H1 (cell line): ENCODE measurements around the gene DCDC2C. TPM values are rescaled to one million over a fixed set of nuclear protein-coding genes. Genes with fewer than 3 reads are reported as not detected.

Source experiments
- CTCF ChIA-PET: fragments of 300-600 bp; sonication (Branson Sonifier 250); formaldehyde crosslinking; loops from one replicate; lab custom pipeline; 2021; ENCODE audit not compliant: partially characterized antibody; lab: Charles Lee
- POLR2A ChIA-PET: fragments of 300-600 bp; sonication (Branson Sonifier 250); formaldehyde crosslinking; loops from one replicate; lab custom pipeline; 2021; ENCODE audit warnings: inconsistent platforms; ENCODE audit not compliant: partially characterized antibody; lab: Charles Lee
- DNase-seq, 2 experiments: peaks; one replicate each; pipeline versions ENCODE4 v3.0.0 to v3.0.0-alpha.2; 2010 to 2022; ENCODE audit warnings: low spot score in 2 of 2, low read depth in 1 of 2, mixed read lengths in 1 of 2
- FAIRE-seq: peaks from 2 replicates; lab custom pipeline; 2011; peaks lifted over from hg19 to GRCh38; lab: Jason Lieb, UNC
- H2AFZ ChIP-seq: 2 replicates; pipeline ENCODE4 v1.8.1; 2012; ENCODE audit warnings: low read length, inconsistent platforms
- H2AK5ac ChIP-seq: 2 replicates; pipeline ENCODE4 v1.6.1; 2013; ENCODE audit warnings: low read depth, low read length
- H2BK120ac ChIP-seq: replicated peaks from 2 replicates; pipeline ENCODE3; 2013; ENCODE audit warnings: low read depth, low read length, inconsistent platforms
- H2BK12ac ChIP-seq: 2 replicates; pipeline ENCODE4 v1.6.1; 2013; ENCODE audit warnings: low read depth, low read length
- H2BK15ac ChIP-seq: 2 replicates; pipeline ENCODE4 v1.6.1; 2013; ENCODE audit warnings: low read length
- H2BK20ac ChIP-seq: 2 replicates; pipeline ENCODE4 v1.6.1; 2013; ENCODE audit warnings: low read length
- H2BK5ac ChIP-seq: 2 replicates; pipeline ENCODE4 v1.6.1; 2013; ENCODE audit warnings: low read depth, low read length
- H3K14ac ChIP-seq: 2 replicates; pipeline ENCODE4 v1.6.1; 2013; ENCODE audit warnings: inconsistent platforms; ENCODE audit not compliant: insufficient read length
- H3K18ac ChIP-seq: 2 replicates; pipeline ENCODE4 v1.6.1; 2013; ENCODE audit warnings: low read length; ENCODE audit errors: extremely low read depth
- H3K23ac ChIP-seq: 2 replicates; pipeline ENCODE4 v1.6.1; 2013; ENCODE audit warnings: inconsistent platforms; ENCODE audit not compliant: insufficient read length
- H3K23me2 ChIP-seq: 2 replicates; pipeline ENCODE4 v1.6.1; 2013; ENCODE audit warnings: low read depth, low read length
- H3K27ac ChIP-seq: 2 replicates; pipeline ENCODE4 v1.6.1; 2011; ENCODE audit warnings: low read depth, low read length, inconsistent platforms
- H3K27me3 ChIP-seq, 4 experiments: replicated peaks in 1 of 4; 1 replicate in 1 of 4; 2 replicates in 3 of 4; pipeline versions ENCODE4 v1.6.1 to v1.8.1; 2011 to 2013; ENCODE audit warnings: low read length in 3 of 4, mild to moderate bottlenecking in 3 of 4, inconsistent platforms in 2 of 4, mixed read lengths in 2 of 4, moderate library complexity in 1 of 4; ENCODE audit not compliant: control insufficient read depth in 3 of 4, insufficient read depth in 3 of 4; ENCODE audit errors: extremely low read depth in 1 of 4
- H3K36me3 ChIP-seq, 4 experiments: 2 replicates each; pipeline versions ENCODE4 v1.6.1 to v1.8.1; 2011 to 2013; ENCODE audit warnings: mild to moderate bottlenecking in 4 of 4, low read length in 3 of 4, moderate library complexity in 2 of 4, control low read depth in 1 of 4, inconsistent platforms in 1 of 4; ENCODE audit not compliant: insufficient read depth in 4 of 4, control insufficient read depth in 2 of 4
- H3K4ac ChIP-seq: replicated peaks from 2 replicates; pipeline ENCODE3; 2013; ENCODE audit warnings: low read length, low read depth, mixed read lengths, inconsistent platforms; ENCODE audit not compliant: insufficient read length
- H3K4me1 ChIP-seq, 4 experiments: replicated peaks in 1 of 4; 1 replicate in 1 of 4; 2 replicates in 3 of 4; pipeline versions ENCODE4 v1.6.1 to v1.8.1; 2011 to 2013; ENCODE audit warnings: low read length in 3 of 4, inconsistent platforms in 2 of 4, mixed read lengths in 1 of 4; ENCODE audit not compliant: insufficient read depth in 4 of 4, control insufficient read depth in 3 of 4
- H3K4me2 ChIP-seq, 2 experiments: 2 replicates each; pipeline versions ENCODE4 v1.6.1 to v1.8.1; 2011 to 2013; ENCODE audit warnings: low read depth in 2 of 2, low read length in 2 of 2, control low read depth in 1 of 2, inconsistent platforms in 1 of 2, mild to moderate bottlenecking in 1 of 2; ENCODE audit not compliant: insufficient read depth in 1 of 2
- H3K4me3 ChIP-seq, 4 experiments: fragments of 200-600, 300-600 bp in 1 of 4; sonication (generic), shearing (Covaris generic), sonication (Bioruptor Twin) in 1 of 4; 2 replicates each; pipeline versions ENCODE4 v1.5.1 to v1.8.1; 2011 to 2016; ENCODE audit warnings: low read length in 4 of 4, low read depth in 3 of 4, control low read depth in 2 of 4, inconsistent platforms in 2 of 4, mild to moderate bottlenecking in 2 of 4, mixed read lengths in 1 of 4, moderate library complexity in 1 of 4; ENCODE audit not compliant: insufficient read depth in 2 of 4; ENCODE audit errors: extremely low read depth in 1 of 4
- H3K56ac ChIP-seq: replicated peaks from 2 replicates; pipeline ENCODE3; 2013; ENCODE audit warnings: low read depth, mild to moderate bottlenecking, mixed read lengths, low read length, inconsistent platforms; ENCODE audit not compliant: insufficient read length
- H3K79me1 ChIP-seq: 2 replicates; pipeline ENCODE4 v1.6.1; 2013; ENCODE audit warnings: low read depth, low read length, control low read depth
- H3K79me2 ChIP-seq, 2 experiments: 2 replicates each; pipeline versions ENCODE4 v1.6.1 to v1.8.1; 2012 to 2013; ENCODE audit warnings: low read length in 2 of 2, mild to moderate bottlenecking in 2 of 2, inconsistent platforms in 1 of 2; ENCODE audit not compliant: insufficient read depth in 2 of 2, control insufficient read depth in 1 of 2
- H3K9ac ChIP-seq, 4 experiments: replicated peaks in 1 of 4; 1 replicate in 1 of 4; 2 replicates in 3 of 4; pipeline versions ENCODE4 v1.6.1 to v1.8.1; 2011 to 2013; ENCODE audit warnings: low read depth in 3 of 4, low read length in 3 of 4, control low read depth in 2 of 4, mild to moderate bottlenecking in 2 of 4, moderate library complexity in 2 of 4, inconsistent platforms in 1 of 4; ENCODE audit errors: extremely low read depth in 1 of 4
- H3K9me3 ChIP-seq, 2 experiments: 2 replicates each; pipeline versions ENCODE4 v1.6.1 to v1.8.1; 2012 to 2013; ENCODE audit warnings: mild to moderate bottlenecking in 2 of 2, moderate library complexity in 2 of 2, control low read depth in 1 of 2, inconsistent platforms in 1 of 2, low read depth in 1 of 2, low read length in 1 of 2, mixed read lengths in 1 of 2; ENCODE audit not compliant: insufficient read depth in 2 of 2
- H4K20me1 ChIP-seq, 2 experiments: replicated peaks in 1 of 2; 2 replicates each; pipeline versions ENCODE3 to v1.8.1; 2011 to 2013; ENCODE audit warnings: inconsistent platforms in 2 of 2, low read length in 2 of 2, mild to moderate bottlenecking in 1 of 2; ENCODE audit not compliant: insufficient read depth in 2 of 2, control insufficient read depth in 1 of 2
- H4K5ac ChIP-seq: 2 replicates; pipeline ENCODE4 v1.6.1; 2013; ENCODE audit warnings: low read length, low read depth, mixed read lengths, inconsistent platforms; ENCODE audit not compliant: insufficient read length
- H4K8ac ChIP-seq: 2 replicates; pipeline ENCODE4 v1.8.0; 2013; ENCODE audit warnings: mild to moderate bottlenecking, moderate library complexity, low read length, inconsistent platforms; ENCODE audit not compliant: insufficient read depth; ENCODE audit errors: extremely low read depth
- H4K91ac ChIP-seq: replicated peaks from 2 replicates; pipeline ENCODE3; 2013; ENCODE audit warnings: low read length, mixed read lengths, inconsistent platforms; ENCODE audit not compliant: insufficient read length
- GABPA ChIP-seq: IDR thresholded peaks from 2 replicates; pipeline ENCODE4 v1.6.1; 2011; ENCODE audit warnings: mild to moderate bottlenecking, low read length, moderate library complexity, borderline replicate concordance; ENCODE audit not compliant: insufficient read depth
- NRF1 ChIP-seq: IDR thresholded peaks from 2 replicates; pipeline ENCODE4 v1.6.1; 2011; ENCODE audit warnings: mild to moderate bottlenecking, low read depth, low read length, improper control_type of control experiment
- WGBS, 2 experiments: shearing (Covaris generic) in 1 of 2; methylation state at CpG; one replicate each; pipeline versions ENCODE4 v1.1.6 to v1.1.7; 2013 to 2015; ENCODE audit warnings: low lambda C conversion rate in 2 of 2, mixed read lengths in 2 of 2, inconsistent platforms in 1 of 2, low coverage in 1 of 2, missing lambda C conversion rate in 1 of 2; ENCODE audit not compliant: insufficient replicate concordance in 2 of 2, insufficient coverage in 1 of 2, insufficient read length in 1 of 2; ENCODE audit errors: extremely low coverage in 1 of 2, missing lambda C conversion rate in 1 of 2; 5-methylcytosine and 5-hydroxymethylcytosine counted together
- polyA plus RNA-seq, 7 experiments: library from polyadenylated mRNA; depleted of rRNA in 3 of 7; stranded (reverse) in 5 of 7; unstranded in 2 of 7; fragments of >200 nt in 5 of 7; fragments of 200-250 nt in 2 of 7; gene quantifications; 1 replicate in 5 of 7; 2 replicates in 1 of 7; 4 replicates in 1 of 7; pipeline versions ENCODE4 v1.2.1 to v1.2.3, GENCODE V29; 2011 to 2013; ENCODE audit warnings: missing spikeins in 2 of 7, mixed read lengths in 2 of 7
- total RNA-seq: library from RNA; stranded (reverse); fragmentation: NEBNext Ultra II Directional; extraction: Animal tissue kit (Norgen Biotek cat#: 25700); gene quantifications from 2 replicates; pipeline ENCODE4 v1.2.1, GENCODE V29; 2021

Gene DCDC2C
- total and polyA plus RNA-seq, 2 of the 8 experiments (the other 6 are each of a cell fraction or from before 2014, with no cell fraction given), result 0.50 TPM; not detected in 1

DNA sequence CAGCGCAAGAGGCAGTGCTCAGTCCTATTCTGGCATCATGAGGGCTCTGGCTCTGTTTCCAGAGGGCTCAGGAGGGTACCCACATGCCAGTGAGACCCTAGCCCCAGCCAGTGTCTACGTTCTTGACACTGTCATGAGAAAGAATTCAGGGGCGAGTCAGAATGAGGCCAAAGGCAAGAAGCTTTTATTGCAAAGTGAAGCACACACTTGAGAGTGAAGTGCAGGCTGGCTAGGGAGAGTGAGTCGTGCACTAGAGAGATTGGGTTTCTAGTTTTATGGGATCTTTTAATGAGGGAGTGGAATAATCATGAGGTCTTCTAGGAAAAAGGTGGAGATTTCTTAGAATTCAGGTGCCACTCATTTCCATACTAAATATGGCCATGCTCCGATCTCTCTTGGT is 164.1 kb downstream of the DCDC2C start:
- no peak overlapping the region for H4K91ac ChIP-seq
- no peaks in the 10 kb centered on the region for H3K27me3 ChIP-seq
- H2BK15ac ChIP-seq, result no peak overlapping the region
- no peak overlapping the region for H3K56ac ChIP-seq
- no peak overlapping the region for H4K8ac ChIP-seq
- H3K9ac ChIP-seq, result no peak overlapping the region
- no peaks in the 10 kb centered on the region for H3K79me1 ChIP-seq
- no peaks in the 10 kb centered on the region for H3K23me2 ChIP-seq
- H3K4ac ChIP-seq, result no peak overlapping the region
- H3K36me3 ChIP-seq, result no peaks in the 10 kb centered on the region
- no peak overlapping the region for H2AFZ ChIP-seq
- H2BK120ac ChIP-seq, result no peak overlapping the region
- H3K4me3 ChIP-seq, result no peak overlapping the region
- no peak overlapping the region for H2BK20ac ChIP-seq
- ChIA-PET POLR2A (no interaction called here), CTCF (interaction anchor here (0.8 to 1.7 kb wide), 4 partner anchors 63 to 176 kb away, joined by 3 to 5 read pairs (median 4); no protein-coding TSS in a partner anchor)
- 85% methylated on average over 5 of the region's 5 CpGs; no CpG with 5 or more reads in 1 of the 2 experiments for WGBS, 2 experiments
- no peak overlapping the region for H3K23ac ChIP-seq
- no peak for TF ChIP-seq NRF1
- TF ChIP-seq GABPA, result no peak
- H3K27ac ChIP-seq, result no peak overlapping the region
- H4K20me1 ChIP-seq, result no peaks in the 10 kb centered on the region
- no peak overlapping the region for H4K5ac ChIP-seq
- H3K4me1 ChIP-seq, result no peaks in the 10 kb centered on the region; a peak in 2 of 7 replicates
- H2AK5ac ChIP-seq, result no peak overlapping the region
- no peak for FAIRE-seq
- H2BK12ac ChIP-seq, result no peak overlapping the region
- no peak for DNase-seq
- no peak overlapping the region for H3K14ac ChIP-seq
- no peak overlapping the region for H2BK5ac ChIP-seq
- no peaks in the 10 kb centered on the region for H3K79me2 ChIP-seq
- H3K9me3 ChIP-seq, result peaks cover 0 to 2% of the 10 kb centered on the region in 2 experiments; a peak in 1 of 4 replicates
- no peak overlapping the region for H3K18ac ChIP-seq
- no peak overlapping the region for H3K4me2 ChIP-seq
